Kidney glomerular epithelial cell (primary cell): ENCODE measurements around the gene MAST4.

Experiments
- DNase-seq: peaks from one replicate; lab custom pipeline; 2025; lab: John Stamatoyannopoulos, UW

Gene MAST4

GRCh38 chr5:66603881-66604280 is 7.7 kb downstream of the MAST4 start:
- DNase-seq = no peak

- no peak for DNase-seq
These were observed 10.5 kb downstream of the MAST4 start for GRCh38 chr5:66606713-66607112.

- no peak for DNase-seq
These were observed 12.3 kb downstream of the MAST4 start for GRCh38 chr5:66608501-66608900.

- DNase-seq = no peak
These were observed 13.4 kb downstream of the MAST4 start for GRCh38 chr5:66609615-66610014.

- DNase-seq = no peak
These were observed 16.0 kb downstream of the MAST4 start for GRCh38 chr5:66612226-66612625.

GRCh38 chr5:66615136-66615535 is 18.9 kb downstream of the MAST4 start:
- no peak for DNase-seq

- DNase-seq = no peak
These were observed 19.7 kb downstream of the MAST4 start for GRCh38 chr5:66615894-66616293.

- DNase-seq = no peak
These were observed 20.5 kb downstream of the MAST4 start for GRCh38 chr5:66616520-66617225.

- DNase-seq = no peak
These were observed 21.2 kb downstream of the MAST4 start for GRCh38 chr5:66617226-66617861.

- DNase-seq = no peak
These were observed 22.0 kb downstream of the MAST4 start for GRCh38 chr5:66617991-66618768.

- DNase-seq = no peak
These were observed 24.5 kb downstream of the MAST4 start for GRCh38 chr5:66620711-66621110.

GRCh38 chr5:66621146-66621545 is 25.0 kb downstream of the MAST4 start:
- no peak for DNase-seq

- DNase-seq = no peak
These were observed 25.5 kb downstream of the MAST4 start for GRCh38 chr5:66621736-66622135.

GRCh38 chr5:66628561-66628960 is 32.4 kb downstream of the MAST4 start:
- DNase-seq = no peak

- no peak for DNase-seq
These were observed 33.3 kb downstream of the MAST4 start for GRCh38 chr5:66629446-66629845.

- no peak for DNase-seq
These were observed 37.6 kb downstream of the MAST4 start for GRCh38 chr5:66633754-66634153.

GRCh38 chr5:66634601-66635000 is 38.4 kb downstream of the MAST4 start:
- DNase-seq = no peak

- DNase-seq = no peak
These were observed 41.8 kb downstream of the MAST4 start for GRCh38 chr5:66637994-66638393.

GRCh38 chr5:66639037-66639436 is 42.8 kb downstream of the MAST4 start:
- DNase-seq = no peak

- DNase-seq = no peak
These were observed 46.3 kb downstream of the MAST4 start for GRCh38 chr5:66642538-66642937.

- DNase-seq = no peak
These were observed 47.2 kb downstream of the MAST4 start for GRCh38 chr5:66643387-66643786.

- no peak for DNase-seq
These were observed 47.9 kb downstream of the MAST4 start for GRCh38 chr5:66644111-66644510.

GRCh38 chr5:66645039-66645438 is 48.8 kb downstream of the MAST4 start:
- DNase-seq = no peak
